Smooth muscle cell (in vitro differentiated cells): ENCODE results near the gene HSPA12B. TPM values are rescaled to one million over a fixed set of nuclear protein-coding genes. Genes with fewer than 3 reads are reported as not detected.
A peak's percentile ranks its signal among the peaks of the same experiment; 100 is the strongest.

ENCODE experiments used
- DNase-seq: peaks from one replicate; lab custom pipeline; 2025; ENCODE audit not compliant: unreplicated experiment; lab: John Stamatoyannopoulos, UW
- H2AFZ ChIP-seq: fragments of 200-600 bp; sonication (generic); 2 replicates; pipeline ENCODE4 v1.6.0; 2016; ENCODE audit warnings: antibody characterized with exemption, low read depth, mild to moderate bottlenecking
- H3F3A ChIP-seq: fragments of 200-600 bp; sonication (generic); 2 replicates; pipeline ENCODE4 v1.6.0; 2017; ENCODE audit warnings: antibody characterized with exemption, low read depth
- H3K27ac ChIP-seq: fragments of 200-600 bp; sonication (generic); 2 replicates; pipeline ENCODE4 v1.5.1; 2016; ENCODE audit warnings: low read depth, mild to moderate bottlenecking
- H3K27me3 ChIP-seq: fragments of 200-600 bp; sonication (generic); 2 replicates; pipeline ENCODE4 v1.6.1; 2016; ENCODE audit warnings: low read depth, mild to moderate bottlenecking
- H3K36me3 ChIP-seq: fragments of 200-600 bp; sonication (generic); 2 replicates; pipeline ENCODE4 v1.5.1; 2016; ENCODE audit warnings: low read depth
- H3K4me1 ChIP-seq: fragments of 200-600 bp; sonication (generic); 2 replicates; pipeline ENCODE4 v1.5.1; 2016; ENCODE audit warnings: low read depth
- H3K4me2 ChIP-seq: fragments of 200-600 bp; sonication (generic); 2 replicates; pipeline ENCODE4 v1.6.0; 2016; ENCODE audit warnings: mild to moderate bottlenecking
- H3K4me3 ChIP-seq: fragments of 200-600 bp; sonication (generic); 2 replicates; pipeline ENCODE4 v1.5.1; 2016; ENCODE audit warnings: mild to moderate bottlenecking
- H3K79me2 ChIP-seq: fragments of 200-600 bp; sonication (generic); 2 replicates; pipeline ENCODE4 v1.6.0; 2016; ENCODE audit warnings: low read depth, mild to moderate bottlenecking
- H3K9ac ChIP-seq: fragments of 200-600 bp; sonication (generic); 2 replicates; pipeline ENCODE4 v1.6.0; 2016; ENCODE audit warnings: low read depth
- H3K9me3 ChIP-seq: fragments of 200-600 bp; sonication (generic); replicated peaks from 2 replicates; pipeline ENCODE4 v1.5.1; 2016; ENCODE audit warnings: low read depth
- H4K20me1 ChIP-seq: fragments of 200-600 bp; sonication (generic); 2 replicates; pipeline ENCODE4 v1.6.0; 2016; ENCODE audit warnings: low read depth
- WGBS: methylation state at CpG from one replicate; pipeline ENCODE4 v1.1.7; 2016; ENCODE audit warnings: low lambda C conversion rate; 5-methylcytosine and 5-hydroxymethylcytosine counted together
- polyA plus RNA-seq: library from polyadenylated mRNA; unstranded; fragments of >200 nt; fragmentation: Nextera tagmentation; extraction: Ambion mirVana; gene quantifications from 2 replicates; pipeline ENCODE4 v1.2.1, GENCODE V29; 2016
- total RNA-seq: library from RNA; depleted of rRNA; stranded (reverse); fragments of >200 nt; gene quantifications from 2 replicates; pipeline ENCODE4 v1.2.3, GENCODE V29; 2014
- TF ChIP-seq, protein P1 (sequence below): fragments of 200-600 bp; sonication (generic); IDR thresholded peaks from 2 replicates; pipeline ENCODE4 v1.5.1; 2017; ENCODE audit warnings: borderline replicate concordance, mild to moderate bottlenecking, antibody characterized with exemption; ENCODE audit not compliant: insufficient read depth, poor library complexity, severe bottlenecking

The HSPA12B gene
- total and polyA plus RNA-seq, 2 experiments from 2014 or later: 0.04 to 1.0 TPM

DNA sequence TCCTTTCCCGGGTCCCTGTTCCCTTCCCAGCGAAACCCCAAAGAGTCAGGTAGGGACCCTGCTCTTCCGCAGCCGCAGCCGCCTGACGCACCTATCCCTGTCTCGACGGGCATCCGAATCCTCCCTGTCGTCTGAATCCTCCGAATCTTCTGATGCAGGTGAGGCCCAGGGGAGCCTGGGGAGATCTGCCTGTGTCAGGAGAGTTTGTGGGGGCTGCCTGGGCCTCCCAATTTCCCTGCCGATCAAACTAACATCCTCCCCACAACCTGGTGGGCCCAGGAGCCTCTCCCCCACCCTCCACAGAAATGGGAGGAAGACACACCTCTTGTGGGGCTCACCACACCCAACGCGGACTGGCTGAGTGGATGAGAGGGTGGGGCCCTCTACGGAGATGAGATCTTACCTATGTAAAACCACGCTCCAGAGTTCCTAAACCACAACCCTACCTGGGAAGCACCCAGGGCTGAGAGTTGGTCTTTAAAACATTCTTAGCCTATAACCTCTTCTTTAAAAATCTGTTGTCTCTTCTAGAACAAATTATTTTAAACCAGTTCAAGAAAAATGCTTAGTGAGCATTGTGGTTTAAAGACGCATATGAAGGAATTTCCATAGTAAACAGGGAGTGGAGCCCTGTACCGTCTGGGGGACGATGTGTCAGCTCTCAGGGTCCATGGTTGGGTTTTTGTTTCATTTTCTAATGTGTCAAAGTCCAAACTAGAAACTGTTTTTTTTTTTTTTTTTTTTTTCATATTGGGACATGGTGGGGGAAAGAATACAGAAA is 65.3 kb downstream of the HSPA12B start:
- H3K4me2 ChIP-seq: peak overlapping the region; percentile 94
- H3K4me1 ChIP-seq: peaks cover 23% of the 10 kb centered on the region
- H4K20me1 ChIP-seq: peaks cover 5% of the 10 kb centered on the region
- no peak overlapping the region for H3K27ac ChIP-seq
- no peaks in the 10 kb centered on the region for H3K27me3 ChIP-seq
- no peaks in the 10 kb centered on the region for H3K79me2 ChIP-seq
- no peaks in the 10 kb centered on the region for H3K36me3 ChIP-seq
- no peak for DNase-seq
- no peak overlapping the region for H2AFZ ChIP-seq
- peak overlapping the region; percentile 73 for H3K4me3 ChIP-seq
- no peaks in the 10 kb centered on the region for H3F3A ChIP-seq
- no peaks in the 10 kb centered on the region for H3K9me3 ChIP-seq
- TF ChIP-seq, protein P1, sequence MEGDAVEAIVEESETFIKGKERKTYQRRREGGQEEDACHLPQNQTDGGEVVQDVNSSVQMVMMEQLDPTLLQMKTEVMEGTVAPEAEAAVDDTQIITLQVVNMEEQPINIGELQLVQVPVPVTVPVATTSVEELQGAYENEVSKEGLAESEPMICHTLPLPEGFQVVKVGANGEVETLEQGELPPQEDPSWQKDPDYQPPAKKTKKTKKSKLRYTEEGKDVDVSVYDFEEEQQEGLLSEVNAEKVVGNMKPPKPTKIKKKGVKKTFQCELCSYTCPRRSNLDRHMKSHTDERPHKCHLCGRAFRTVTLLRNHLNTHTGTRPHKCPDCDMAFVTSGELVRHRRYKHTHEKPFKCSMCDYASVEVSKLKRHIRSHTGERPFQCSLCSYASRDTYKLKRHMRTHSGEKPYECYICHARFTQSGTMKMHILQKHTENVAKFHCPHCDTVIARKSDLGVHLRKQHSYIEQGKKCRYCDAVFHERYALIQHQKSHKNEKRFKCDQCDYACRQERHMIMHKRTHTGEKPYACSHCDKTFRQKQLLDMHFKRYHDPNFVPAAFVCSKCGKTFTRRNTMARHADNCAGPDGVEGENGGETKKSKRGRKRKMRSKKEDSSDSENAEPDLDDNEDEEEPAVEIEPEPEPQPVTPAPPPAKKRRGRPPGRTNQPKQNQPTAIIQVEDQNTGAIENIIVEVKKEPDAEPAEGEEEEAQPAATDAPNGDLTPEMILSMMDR: no peak
- H3K9ac ChIP-seq: peak overlapping the region; percentile 22
- 68% methylated on average over 19 of the region's 19 CpGs for WGBS

DNA sequence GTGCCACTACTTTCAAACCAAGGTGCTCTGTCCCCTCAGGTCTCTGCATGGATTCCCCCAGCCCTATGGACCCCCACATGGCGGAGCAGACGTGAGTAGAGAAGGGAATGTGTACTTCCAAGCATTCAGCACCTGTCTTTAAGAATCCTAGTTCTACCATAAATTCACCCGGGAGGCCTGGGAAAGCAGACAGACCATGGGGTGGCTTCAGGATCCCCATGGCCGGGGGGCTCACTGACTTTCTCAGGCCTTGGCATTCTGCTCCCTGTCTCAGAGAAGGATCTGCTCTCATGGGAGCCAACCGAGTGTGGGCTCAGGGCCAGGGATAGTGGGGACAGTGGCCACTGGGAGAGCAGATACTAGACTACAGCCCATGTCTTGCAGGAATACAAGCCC is 65.9 kb downstream of the HSPA12B start:
- H2AFZ ChIP-seq: no peak overlapping the region
- peak overlapping the region; percentile 94 for H3K4me2 ChIP-seq
- peaks cover 23% of the 10 kb centered on the region for H3K4me1 ChIP-seq
- peaks cover 5% of the 10 kb centered on the region for H4K20me1 ChIP-seq
- no peaks in the 10 kb centered on the region for H3K79me2 ChIP-seq
- 93% methylated on average over 5 of the region's 5 CpGs for WGBS
- DNase-seq: no peak
- no peak overlapping the region for H3K4me3 ChIP-seq
- TF ChIP-seq, protein P1: no peak
- H3K9me3 ChIP-seq: no peaks in the 10 kb centered on the region
- no peaks in the 10 kb centered on the region for H3K36me3 ChIP-seq
- no peak overlapping the region for H3K27ac ChIP-seq
- no peaks in the 10 kb centered on the region for H3K27me3 ChIP-seq
- no peaks in the 10 kb centered on the region for H3F3A ChIP-seq
- no peak overlapping the region for H3K9ac ChIP-seq

DNA sequence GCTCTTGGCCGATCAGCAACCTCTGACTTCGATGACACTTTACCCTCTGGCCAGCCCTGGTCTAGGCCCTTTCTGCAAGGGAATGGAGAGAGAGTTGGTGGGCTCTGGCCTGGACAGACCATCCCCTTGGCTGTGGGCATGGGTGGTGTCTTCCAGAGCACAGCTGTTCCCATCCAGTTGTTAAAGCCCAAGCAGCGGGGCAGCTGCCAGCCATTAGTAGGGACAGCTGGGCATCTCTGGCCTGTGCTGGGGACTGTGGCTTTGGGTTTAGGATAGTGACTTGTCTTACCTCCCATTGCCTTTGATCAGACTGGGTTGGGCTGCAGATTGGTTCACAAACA is 66.4 kb downstream of the HSPA12B start:
- Histone ChIP-seq H3K9me3 (no peaks in the 10 kb centered on the region), H3K36me3 (no peaks in the 10 kb centered on the region), H3F3A (no peaks in the 10 kb centered on the region), H3K4me3 (no peak overlapping the region), H4K20me1 (peaks cover 5% of the 10 kb centered on the region), H2AFZ (no peak overlapping the region), H3K27ac (no peak overlapping the region), H3K4me2 (no peak overlapping the region), H3K4me1 (peaks cover 23% of the 10 kb centered on the region), H3K9ac (no peak overlapping the region), H3K79me2 (no peaks in the 10 kb centered on the region), H3K27me3 (no peaks in the 10 kb centered on the region)
- WGBS: 95% methylated on average over 3 of the region's 3 CpGs
- no peak for DNase-seq
- TF ChIP-seq, protein P1: no peak

DNA sequence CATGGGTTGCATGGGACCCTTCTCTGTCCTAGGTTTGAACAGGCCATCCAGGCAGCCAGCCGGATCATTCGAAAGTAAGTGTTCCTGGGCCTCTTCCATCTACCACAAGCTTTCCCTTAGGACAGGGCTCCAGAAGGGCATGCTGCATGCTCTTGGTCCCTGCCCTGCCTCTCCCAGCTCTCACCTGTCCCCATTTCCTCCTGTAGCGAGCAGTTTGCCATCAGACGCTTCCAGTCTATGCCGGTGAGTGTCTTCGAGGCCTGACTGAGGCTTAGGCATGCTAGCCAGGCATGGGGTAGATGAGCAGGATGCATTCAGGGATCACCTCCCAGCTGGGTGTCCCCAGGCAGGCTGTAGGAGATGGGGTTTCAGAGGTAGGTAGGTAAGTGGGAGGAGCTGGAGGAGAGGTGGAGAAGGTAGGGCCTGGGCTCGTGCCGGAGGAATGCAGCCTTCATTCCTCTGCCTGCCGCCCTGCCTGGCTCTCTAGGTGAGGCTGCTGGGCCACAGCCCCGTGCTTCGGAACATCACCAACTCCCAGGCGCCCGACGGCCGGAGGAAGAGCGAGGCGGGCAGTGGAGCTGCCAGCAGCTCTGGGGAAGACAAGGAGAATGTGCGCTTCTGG is 67.9 kb downstream of the HSPA12B start:
- TF ChIP-seq, protein P1: no peak
- H4K20me1 ChIP-seq: peaks cover 5% of the 10 kb centered on the region
- no peaks in the 10 kb centered on the region for H3K27me3 ChIP-seq
- no peaks in the 10 kb centered on the region for H3F3A ChIP-seq
- H3K4me2 ChIP-seq: no peak overlapping the region
- H3K9ac ChIP-seq: no peak overlapping the region
- DNase-seq: no peak
- peaks cover 23% of the 10 kb centered on the region for H3K4me1 ChIP-seq
- no peak overlapping the region for H3K4me3 ChIP-seq
- no peak overlapping the region for H2AFZ ChIP-seq
- no peaks in the 10 kb centered on the region for H3K9me3 ChIP-seq
- no peaks in the 10 kb centered on the region for H3K36me3 ChIP-seq
- H3K79me2 ChIP-seq: no peaks in the 10 kb centered on the region
- WGBS: 88% methylated on average over 18 of the region's 18 CpGs
- H3K27ac ChIP-seq: no peak overlapping the region
